HG03095 (cell line): ENCODE results near the gene FUOM.

Experiments
- ATAC-seq: cut with Tn5 transposase; IDR thresholded peaks from one replicate; pipeline ENCODE4 v1.9.1; 2021; ENCODE audit warnings: moderate library complexity; ENCODE audit not compliant: unreplicated experiment

The FUOM gene

DNA sequence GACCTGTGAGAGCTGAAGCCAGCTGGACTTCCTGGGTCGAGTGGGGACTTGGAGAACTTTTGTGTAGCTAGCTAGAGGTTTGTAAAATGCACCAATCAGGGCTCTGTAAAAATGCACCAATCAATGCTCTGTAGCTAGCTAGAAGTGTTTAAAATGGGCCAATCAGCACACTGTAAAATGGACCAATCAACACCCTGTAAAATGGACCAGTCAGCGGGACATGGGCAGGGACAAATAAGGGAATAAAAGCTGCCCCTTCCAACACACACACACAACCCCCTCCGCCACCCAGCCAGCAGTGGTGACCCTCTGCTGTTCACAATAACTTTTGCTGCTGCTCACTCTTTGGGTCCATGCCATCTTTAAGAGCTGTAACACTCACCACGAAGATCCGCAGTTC, 42.0 kb downstream of the FUOM start:
- ATAC-seq, result no peak

GRCh38 chr10:133314911-133315310, 42.9 kb downstream of the FUOM start:
- ATAC-seq, result no peak

DNA sequence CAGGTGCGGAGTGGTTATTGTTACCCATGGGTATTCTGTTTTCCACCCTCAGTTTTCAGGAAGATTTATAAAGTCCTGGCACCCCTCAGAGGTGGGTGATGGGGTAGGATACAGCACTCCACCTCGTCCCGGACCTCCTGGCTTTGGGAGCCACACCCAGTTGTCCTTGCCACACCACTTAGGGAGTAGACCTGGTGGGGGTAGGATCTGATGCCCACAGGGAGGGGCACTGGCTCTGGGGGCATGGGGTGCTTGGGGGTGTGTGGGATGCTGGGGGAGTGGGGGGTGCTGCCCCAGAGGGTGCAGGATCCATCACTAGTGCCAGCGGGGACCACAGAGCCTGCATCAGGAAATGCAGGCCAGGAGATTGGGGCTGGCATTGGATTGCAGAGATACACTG, 44.6 kb downstream of the FUOM start:
- no peak for ATAC-seq

DNA sequence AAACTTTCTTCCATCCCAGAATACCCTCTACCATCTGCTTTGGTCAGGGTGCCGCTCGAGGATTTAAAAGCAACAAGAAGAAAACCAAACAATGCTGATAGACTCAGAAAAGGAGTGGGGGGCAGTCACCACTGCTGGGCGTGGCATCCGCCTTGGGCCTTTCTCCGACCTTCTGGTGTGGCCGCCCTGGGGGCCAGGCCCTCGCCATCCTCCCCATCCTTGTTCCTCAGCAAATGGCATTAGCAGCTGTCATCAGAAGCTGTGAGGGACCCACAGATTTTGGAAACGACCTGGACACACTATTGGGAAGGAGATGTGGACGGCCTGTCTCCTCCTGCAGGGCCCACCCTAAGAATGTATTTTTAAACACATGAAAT, 45.1 kb downstream of the FUOM start:
- no peak for ATAC-seq

GRCh38 chr10:133312016-133312768, 45.6 kb downstream of the FUOM start:
- no peak for ATAC-seq

DNA sequence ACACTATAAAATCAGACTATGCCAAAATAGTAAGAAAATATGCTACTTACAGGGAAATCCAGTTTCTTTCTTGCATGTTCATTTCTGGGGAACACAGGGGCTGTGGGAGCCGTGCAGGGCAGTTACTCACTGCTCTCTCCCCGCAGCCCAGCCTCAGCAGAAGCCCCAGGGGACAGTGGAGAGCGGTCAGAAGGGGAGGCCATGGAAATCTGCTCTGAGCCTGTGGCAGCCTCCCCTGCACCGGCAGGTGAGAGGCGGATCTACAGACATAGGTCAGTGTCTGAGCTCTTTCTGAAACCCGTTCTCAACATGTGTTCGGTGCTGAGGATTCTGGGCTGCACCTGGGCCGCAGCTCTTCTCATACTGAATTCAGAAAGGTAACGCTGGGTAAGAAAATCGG, 46.2 kb downstream of the FUOM start:
- no peak for ATAC-seq

DNA sequence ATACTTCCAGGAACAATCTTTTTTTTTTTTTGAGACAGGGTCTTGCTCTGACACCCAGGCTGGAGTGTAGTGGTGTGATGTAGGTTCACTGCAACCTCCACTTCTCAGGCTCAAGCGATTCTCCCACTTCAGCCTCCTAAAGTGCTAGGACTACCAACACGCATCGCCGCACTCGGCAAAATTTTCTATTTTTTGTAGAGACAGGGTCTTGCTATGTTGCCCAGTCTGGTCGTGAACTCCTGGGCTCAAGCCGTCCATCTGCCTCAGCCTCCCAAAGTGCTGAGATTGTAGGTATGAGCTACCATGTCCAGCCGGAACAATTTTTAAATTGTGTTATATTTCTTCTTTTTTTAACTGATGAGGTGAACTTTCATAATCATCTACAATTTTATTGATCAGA, 47.0 kb downstream of the FUOM start:
- ATAC-seq, result no peak

GRCh38 chr10:133310399-133310755, 47.4 kb downstream of the FUOM start:
- no peak for ATAC-seq

DNA sequence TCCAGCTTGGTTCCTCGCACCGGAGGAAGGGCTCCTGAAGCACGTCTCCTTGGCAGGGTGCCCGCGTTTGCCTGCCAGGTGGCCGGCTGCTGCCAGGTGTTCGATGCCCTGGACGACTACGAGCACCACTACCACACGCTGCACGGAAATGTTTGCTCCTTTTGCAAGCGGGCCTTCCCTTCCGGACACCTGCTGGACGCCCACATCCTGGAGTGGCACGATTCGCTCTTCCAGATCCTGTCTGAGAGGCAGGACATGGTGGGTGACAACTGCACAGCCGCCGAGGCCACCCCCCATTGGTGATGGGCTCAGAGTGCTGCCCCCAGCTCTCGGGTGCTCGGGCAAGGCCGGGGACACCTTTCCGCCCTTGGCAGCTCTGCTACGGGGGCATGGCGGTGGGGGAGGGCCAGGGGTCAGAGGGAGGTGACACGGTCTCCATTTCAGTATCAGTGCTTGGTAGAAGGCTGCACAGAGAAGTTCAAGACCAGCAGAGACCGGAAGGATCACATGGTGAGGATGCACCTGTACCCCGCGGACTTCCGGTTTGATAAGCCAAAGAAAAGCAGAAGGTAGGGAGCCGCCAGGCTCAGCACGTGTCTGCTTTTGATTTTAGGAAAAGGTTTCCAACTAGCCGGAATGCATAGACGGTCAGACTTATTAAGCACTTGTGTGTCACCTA, 48.0 kb downstream of the FUOM start:
- ATAC-seq, result no peak

DNA sequence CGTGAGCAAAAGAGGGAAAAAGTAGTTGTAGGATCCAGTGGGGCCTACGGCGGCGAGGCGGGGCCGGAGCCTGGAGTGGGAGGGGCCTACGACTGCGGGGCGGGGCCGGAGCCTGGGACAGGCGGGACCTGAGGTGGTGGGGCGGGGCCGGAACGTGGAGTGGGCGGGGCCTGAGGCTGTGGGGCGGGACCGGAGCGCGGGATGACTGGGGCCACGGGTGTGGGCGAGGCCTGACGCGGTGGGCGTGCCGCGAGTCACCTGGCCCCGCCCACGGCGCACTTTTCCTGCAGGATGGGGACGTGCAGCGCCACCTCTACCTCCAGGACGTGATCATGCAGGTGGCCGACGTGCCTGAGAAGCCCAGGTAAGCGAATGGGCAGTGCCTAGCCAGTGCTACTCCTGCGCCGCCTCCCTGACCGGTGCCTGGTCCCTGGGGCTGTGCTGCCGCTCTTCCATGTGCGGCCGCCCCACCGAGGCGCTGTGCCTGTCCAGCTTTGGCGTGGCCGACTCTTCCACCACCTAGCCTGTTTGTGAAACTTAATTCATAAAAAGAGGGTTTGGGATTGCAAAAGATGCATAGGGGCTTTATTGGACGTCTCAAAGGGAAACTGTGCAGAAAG, 48.6 kb downstream of the FUOM start:
- peak; percentile 67 for ATAC-seq

GRCh38 chr10:133308421-133309099, 49.3 kb downstream of the FUOM start, which contains the start of the genes TUBGCP2 and ZNF511:
TUBGCP2 (minus strand) TSS chr10:133308872; CDS start chr10:133302941, 5,931 bp downstream.
ZNF511 (plus strand) TSS chr10:133308914; CDS start chr10:133308944, 30 bp downstream.
- peak; percentile 72 for ATAC-seq

DNA sequence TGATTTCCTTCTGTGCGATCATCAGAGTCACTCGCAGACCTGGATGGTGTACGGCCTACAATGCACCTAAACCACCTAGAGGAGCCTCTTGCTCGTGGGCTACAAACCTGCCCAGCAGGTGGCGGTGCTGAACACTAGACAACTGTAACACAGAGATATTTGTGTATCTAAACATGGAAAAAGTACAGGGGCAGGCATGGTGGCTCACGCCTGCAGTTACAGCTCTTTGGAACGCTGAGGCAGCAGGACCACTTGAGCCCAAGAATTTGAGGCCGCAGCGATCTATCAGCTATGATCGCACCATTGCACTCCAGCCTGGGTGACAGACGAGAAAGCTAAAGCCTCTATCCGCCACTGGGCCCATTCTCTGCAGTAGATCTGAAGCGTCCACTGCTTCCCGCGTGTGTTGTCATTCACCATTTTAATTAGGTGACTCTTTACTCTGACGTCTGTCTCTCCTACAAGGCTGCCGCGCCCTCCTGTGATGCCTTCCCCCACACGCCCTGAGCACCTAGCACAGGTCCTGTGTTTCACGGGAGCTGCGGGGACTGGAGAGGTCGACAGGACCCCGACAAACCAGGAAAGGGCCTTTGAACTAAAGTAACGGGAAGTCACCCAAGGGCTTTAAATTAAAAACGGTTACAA, 49.9 kb downstream of the FUOM start:
- peak; percentile 37 for ATAC-seq

GRCh38 chr10:133306941-133307379, 50.9 kb downstream of the FUOM start:
- ATAC-seq, result no peak

- no peak for ATAC-seq
Observed at GRCh38 chr10:133306097-133306476, 51.7 kb downstream of the FUOM start.
